Stimulated activated CD4-positive, alpha-beta T cell treated with anti-CD3 and anti-CD28 coated beads, Interleukin-4, amount 100 ng/mL, for 4 hours (primary cell): ENCODE measurements around the gene FOSL1.

Source experiments
- DNase-seq, 2 experiments: peaks; one replicate each; pipeline ENCODE4 v3.0.0-alpha.2; 2020

Gene FOSL1

DNA sequence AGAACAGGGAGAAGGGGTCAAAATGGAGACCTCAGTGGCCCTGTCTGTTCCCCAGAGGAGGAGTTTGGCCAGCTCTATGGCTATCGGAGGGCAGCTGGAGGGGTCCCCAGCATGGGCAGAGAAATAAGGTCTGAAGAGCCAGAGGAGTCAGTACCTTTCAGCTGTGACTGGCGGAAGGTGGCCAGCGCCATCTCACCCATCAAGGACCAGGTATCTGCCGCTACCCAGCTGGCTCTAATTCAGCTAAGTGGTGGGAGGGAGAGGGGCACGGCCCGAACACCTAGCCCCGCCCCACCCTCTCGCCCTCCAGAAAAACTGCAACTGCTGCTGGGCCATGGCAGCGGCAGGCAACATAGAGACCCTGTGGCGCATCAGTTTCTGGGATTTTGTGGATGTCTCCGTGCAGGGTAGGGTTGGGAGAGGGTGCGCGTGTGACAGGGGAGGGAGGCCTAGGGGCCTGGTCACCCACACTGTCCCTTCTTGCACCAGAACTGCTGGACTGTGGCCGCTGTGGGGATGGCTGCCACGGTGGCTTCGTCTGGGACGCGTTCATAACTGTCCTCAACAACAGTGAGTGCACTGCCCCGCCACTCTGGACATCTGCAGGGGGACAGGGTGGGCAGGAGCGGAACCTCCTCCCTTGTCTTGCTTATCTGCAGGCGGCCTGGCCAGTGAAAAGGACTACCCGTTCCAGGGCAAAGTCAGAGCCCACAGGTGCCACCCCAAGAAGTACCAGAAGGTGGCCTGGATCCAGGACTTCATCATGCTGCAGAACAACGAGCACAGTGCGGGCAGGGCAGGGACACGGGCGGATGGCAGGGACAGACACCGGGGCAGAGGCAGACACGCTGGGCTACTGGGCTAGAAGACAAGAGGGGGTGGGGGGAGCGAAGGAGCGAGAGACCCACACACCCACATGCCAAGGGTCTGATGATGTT is 17.8 kb downstream of the FOSL1 start:
- no peak for DNase-seq

DNA sequence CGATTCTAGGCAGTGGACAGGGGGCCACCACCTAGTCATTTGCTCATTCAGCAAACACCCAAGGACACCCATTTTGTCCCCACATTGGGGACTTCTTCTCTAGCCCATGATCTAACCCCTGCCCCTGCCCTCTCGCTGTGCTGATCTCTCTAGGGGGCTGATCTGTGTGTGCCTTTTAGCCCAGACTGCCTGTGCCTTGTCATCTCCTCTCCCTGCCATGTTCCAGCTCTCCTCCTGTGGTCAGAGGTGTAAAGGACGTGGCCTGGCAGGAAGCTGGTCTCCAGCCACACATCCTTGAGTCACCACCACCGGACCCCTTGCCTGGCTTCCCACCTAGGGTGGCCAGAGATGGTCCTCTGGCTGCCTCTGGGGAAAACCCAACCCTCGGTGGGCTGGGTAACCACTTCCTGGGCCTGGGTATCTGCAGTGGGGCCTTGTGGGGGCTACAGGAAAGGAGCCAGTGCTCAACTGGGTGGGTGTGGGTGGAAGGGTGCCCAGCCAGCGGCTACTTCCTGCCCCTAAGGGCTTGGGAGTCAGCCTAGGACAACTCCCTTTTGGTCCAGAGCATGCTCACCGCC is 19.3 kb downstream of the FOSL1 start:
- DNase-seq: no peak

DNA sequence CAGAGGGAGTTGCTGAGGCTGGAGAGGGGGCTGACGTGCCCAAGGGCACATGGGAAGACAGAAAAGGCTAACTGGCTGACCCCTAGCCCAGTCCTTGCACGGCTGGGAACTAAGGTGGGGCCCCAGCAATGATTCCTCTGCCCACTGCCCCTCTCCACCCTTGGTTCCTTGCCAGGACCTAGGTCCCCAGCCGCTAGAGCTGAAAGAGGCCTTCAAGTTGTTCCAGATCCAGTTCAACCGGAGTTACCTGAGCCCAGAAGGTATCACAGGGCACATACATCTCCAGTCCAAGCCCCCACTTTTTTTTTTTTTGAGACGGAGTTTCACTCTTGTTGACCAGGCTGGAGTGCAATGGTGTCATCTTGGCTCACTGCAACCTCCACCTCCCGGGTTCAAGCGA is 20.2 kb downstream of the FOSL1 start:
- no peak for DNase-seq

DNA sequence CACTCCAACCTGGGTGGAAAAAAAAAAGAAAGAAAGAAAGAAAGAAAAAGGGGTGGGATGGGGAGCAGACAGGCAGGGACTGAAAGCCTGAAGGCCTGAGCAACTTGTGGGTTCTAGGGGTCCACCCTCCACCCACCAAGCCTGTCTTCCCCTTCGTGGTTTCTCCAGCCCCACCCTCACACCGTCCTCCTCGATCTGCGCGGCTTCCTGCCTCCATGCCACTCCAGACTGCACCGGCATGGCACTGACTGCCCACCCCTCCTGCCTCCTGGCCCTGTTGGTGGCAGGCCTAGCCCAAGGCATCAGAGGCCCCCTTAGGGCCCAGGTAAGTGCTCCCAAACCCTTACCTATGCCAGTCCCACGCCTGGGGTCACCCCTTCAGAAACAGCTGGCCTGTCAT is 20.6 kb downstream of the FOSL1 start, which contains the start of gene CTSW:
CTSW (plus strand) TSS at position 221 of the 400 bp plus-strand sequence; CDS start at position 239, 18 bp downstream.
- DNase-seq: no peak

DNA sequence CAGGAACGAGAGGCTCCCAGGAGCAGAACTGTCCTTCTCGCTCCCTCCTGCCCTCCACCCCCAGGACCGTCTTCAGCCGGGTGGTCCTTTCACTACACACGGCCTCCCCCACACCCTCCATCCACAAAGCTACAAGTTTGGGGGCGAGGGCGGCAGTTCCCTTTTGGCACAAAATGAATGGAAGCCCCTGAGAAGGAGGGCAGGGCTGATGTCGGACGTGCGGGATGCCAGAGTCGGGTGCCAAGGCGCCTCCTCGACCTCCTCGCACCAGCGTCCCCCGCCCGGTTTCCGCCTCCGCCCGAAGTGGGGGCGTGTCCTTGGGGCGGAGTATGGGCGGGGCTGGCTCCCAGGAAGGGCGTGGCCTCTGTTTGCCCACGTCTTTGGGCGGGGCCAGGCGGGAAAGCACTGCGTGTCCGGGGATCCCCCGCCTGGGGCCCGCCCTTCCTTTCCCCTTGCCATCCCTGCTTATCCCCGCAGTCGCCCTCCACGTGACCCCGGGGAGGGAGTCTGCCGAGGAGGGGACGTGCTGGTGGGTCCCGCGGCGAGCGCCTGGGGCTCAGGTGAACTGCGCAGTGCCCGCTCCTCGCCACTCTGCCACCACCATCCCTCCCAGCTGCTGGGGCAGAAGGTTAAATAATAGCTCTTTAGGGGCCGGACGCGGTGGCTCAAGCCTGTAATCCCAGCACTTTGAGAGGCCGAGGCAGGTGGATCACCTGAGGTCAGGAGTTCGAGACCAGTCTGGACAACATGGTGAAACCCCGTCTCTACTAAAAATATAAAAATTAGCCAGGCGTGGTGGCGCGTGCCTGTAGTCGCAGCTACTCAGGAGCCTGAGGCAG is 26.7 kb downstream of the FOSL1 start:
- DNase-seq: peak; percentile 94 to 96

DNA sequence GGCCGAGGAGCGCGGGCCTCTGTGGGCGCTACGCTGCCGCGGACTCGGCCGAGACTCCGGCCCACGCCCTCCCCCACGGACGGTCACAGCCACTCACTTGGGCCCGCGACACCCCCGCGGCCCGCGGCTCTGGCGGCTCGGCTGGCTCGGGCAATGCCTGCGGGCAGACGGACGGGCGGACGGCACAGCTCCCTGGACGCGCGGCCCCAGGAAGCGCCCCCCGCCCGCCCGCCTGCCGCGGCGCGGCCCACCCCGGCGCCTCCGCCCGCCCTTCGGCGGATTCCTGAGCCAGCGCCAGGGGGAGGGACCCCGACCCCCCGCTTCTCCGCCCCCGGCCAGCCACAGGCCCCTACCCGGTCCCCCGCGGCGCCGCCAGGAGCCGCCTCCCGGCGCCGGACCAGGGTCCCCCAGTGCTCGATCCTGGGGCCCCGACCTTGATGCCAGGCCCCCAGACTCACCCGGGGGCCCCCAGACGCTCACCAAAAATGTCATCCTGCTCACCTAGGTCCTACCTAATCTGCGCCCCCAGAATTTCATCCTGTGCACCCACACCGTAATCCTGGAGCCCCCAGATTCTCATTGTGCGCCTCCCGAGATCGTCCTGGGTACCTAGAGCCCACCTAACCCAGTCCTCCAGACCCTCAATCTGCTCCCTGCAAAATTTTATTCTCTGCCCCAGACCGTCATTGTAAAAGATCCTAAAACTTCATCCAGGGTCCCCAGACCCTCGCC is 27.4 kb downstream of the FOSL1 start, which contains the start of gene EFEMP2:
EFEMP2 (minus strand) TSS at position 215 of the 732 bp plus-strand sequence. CDS start 446 bp downstream, outside the sequence.
- DNase-seq: no peak

DNA sequence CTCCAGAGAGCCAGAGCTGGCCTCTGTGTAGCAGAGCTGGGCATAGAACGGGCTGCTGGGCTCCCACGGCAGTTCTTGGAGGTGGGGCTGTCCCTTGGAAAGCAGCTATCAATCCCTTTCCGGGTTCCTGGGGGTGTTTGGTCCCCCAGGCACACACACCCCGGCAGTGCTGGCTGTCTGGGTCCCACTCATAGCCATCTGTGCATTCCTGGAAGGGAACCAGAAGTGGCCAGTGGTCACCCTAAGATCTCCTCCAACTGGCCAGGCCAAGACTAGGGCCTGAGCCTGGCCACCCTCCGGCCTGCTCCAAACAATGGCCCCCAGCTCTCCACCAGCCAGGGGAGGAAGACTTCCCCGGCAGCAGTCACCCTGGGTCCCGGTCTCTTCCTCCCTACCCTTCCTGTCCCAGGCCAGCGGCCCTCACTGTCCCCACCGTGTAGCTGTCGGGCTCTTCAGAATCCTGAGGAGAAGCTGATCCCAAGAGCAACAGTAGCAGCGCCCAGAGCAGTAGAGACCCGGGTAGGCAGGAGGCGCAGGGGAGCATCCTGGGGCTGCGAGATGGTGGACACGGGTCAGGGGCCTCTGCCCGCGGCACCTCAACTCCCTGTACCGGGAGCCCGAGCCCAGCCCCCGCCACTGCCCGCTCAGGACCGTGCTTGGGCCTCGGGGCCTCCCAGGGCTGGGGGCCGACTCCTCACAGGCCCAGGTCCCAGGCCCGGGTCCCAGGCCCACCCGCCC is 28.2 kb downstream of the FOSL1 start:
- DNase-seq: no peak

DNA sequence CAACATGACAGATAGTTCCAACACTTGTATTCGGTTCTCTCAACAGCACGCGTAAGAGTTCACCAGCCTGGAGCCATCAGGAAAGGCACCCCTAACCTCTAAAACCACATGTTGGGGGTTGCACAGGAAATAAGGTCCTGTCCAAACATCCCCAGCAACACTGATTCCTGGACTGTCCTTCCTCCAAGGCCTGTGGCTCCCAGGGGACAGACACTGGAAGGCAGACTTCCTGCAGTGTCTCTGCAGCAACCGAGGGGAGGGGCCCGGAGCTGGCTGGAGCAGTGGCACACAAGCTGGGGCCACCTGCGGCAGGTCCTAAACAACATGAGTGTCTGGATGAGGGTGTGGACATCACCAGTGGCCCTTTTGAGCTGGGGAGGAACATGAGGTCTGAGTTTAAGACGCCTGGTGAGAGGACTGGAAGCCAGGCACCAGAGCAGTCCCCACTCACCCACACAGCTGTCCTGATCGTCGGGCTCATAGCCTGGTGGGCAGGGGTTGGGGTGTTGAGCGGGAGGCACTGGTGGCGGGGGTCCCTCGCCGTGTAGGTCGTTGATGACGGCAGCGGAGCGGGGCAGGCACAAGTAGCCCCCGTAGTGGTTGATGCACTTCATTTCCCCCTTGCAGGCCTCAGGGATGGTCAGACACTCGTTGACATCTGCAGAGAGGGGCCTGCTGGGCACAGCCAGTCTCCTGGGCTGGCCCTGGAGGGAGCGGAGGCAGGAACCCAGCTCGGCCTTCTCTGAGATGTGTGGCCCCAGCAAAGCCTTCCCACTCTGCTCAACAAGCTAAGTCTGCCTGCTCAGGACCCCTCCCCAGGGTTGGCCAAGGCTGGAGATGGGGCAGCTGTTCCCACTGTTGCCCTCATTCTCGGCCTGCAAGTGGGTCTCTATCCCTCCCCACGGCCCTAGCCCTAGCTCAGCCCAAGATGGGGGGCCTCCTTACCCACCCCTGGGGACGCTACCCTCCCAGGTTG is 29.2 kb downstream of the FOSL1 start:
- DNase-seq: no peak

DNA sequence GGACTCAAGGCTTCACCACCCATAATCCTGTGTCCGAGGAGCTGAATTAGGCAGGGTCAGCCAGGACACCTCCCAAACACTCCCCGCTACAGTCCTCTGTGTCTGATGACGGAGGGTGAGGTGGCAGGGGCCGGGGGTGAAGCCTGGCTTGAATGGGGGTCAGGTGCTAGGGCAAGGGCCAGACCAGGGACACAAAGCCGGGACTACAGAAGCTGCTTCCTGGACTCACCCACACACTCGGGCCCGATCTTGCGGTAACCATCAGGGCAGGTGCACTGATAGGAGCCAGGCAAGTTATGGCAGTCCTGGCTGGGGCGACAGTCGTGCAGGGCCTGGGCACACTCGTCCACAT is 29.9 kb downstream of the FOSL1 start:
- no peak for DNase-seq

DNA sequence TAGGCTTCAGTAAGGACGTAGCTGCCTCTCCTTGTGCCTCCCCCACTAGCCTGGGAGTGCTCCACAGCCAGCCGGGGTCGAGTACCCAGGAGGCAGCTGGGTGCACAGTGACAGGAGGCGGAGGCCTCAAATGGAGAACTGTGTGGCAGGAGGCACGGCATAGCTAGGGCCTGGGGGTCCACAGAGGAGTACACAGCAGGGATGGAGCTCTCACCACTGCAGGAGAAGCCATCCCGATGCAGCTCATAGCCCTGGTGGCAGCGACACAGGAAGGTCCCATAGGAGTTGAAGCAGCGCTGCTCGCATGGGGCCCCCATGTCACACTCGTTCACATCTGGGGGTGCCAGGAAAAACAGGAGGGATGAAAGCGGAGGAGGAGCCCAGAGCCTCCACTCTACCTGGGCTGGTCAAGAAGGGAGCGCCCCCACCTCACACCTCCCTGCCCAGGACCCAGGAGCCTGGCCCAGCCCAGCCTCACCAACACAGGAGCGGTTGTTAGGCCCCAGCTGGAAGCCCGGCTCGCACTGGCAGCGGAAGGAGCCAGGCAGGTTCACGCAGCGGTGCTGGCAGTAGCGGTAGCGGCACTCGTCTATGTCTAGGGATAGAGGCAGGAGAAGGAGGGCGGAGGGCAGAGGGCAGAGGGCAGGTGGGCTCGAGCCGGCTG is 30.4 kb downstream of the FOSL1 start:
- no peak for DNase-seq

DNA sequence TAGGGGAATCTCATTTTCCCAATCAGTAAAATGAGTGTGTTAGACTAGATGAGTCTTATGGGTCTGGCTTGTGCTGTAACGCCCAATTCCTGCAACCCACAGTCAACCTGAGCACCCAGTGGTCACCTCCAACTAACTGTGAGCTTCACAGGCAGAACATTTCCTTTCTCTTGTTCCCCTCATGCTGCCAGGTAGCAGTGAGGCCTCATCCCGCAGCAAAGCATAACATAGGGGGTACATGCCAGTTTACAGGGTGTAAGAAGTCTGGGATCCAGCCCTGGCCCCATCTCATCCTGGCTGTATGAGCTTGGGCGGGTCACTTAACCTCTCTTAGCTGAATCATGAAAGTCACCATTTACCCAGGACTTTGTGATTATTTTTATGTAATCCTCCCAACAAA is 31.3 kb downstream of the FOSL1 start:
- DNase-seq: no peak

DNA sequence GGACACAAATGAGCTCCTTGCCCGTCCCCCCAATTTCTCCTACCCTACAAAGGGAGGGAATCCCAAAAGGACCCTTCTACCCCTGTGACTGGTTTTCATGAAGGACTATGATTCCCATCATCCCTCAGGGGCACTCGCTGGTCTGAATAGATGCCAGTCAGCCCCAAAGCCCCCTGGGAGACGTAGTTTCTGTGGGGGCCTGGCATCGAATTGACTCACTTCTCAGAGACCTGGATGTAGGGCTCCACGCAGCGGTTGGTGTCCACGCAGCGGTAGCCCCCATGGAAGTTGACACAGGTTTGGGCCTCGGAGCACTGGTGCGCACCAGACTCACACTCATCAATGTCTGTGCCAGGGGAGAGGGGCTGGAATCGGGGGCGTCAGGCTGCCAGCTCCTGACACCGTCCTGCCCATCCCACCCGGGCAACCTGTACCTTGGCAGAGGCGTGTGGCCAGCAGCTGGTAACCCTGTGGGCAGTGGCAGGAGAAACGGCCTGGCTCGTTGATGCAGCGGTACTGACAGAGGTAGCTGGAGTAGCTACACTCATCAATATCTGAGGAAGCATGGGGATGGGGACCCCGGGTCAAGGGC is 32.0 kb downstream of the FOSL1 start:
- DNase-seq: no peak

DNA sequence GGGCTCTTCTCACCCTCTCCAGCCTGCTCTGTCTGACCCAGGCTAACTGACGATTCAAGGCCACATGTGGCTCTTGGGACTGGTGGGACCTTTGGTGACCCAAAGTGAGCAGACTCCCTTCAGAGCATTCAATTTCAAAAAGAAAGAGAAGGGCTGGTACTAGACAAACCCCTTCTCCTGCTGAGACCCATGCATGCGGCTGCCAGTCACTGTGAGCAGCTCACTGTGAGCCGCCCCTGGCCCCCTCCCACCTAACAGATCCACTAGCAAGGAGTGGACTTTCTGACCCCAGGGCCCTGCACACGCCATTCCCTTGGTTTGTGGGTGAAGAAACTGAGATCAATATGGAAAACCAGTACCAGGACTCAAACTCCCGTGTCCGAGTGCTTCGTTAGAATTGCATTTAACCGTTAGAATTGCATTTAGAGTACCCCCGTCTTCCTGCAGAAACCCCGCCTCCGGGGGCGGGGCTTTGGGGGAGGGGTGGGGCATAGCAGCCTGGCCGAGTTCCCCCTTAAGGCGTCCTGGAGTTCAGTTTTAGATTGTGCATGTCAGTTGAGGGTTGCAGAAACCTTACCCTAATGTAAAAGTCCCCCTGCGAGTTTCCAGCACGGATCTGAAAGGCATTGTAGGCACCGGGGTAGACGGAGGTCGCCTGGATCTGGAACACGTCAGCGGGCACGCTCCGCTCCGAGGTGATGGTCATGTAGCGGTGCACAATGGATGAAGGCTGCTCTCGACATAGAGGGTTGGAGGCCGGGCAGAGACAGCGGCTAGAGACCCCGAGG is 32.7 kb downstream of the FOSL1 start:
- DNase-seq: no peak

DNA sequence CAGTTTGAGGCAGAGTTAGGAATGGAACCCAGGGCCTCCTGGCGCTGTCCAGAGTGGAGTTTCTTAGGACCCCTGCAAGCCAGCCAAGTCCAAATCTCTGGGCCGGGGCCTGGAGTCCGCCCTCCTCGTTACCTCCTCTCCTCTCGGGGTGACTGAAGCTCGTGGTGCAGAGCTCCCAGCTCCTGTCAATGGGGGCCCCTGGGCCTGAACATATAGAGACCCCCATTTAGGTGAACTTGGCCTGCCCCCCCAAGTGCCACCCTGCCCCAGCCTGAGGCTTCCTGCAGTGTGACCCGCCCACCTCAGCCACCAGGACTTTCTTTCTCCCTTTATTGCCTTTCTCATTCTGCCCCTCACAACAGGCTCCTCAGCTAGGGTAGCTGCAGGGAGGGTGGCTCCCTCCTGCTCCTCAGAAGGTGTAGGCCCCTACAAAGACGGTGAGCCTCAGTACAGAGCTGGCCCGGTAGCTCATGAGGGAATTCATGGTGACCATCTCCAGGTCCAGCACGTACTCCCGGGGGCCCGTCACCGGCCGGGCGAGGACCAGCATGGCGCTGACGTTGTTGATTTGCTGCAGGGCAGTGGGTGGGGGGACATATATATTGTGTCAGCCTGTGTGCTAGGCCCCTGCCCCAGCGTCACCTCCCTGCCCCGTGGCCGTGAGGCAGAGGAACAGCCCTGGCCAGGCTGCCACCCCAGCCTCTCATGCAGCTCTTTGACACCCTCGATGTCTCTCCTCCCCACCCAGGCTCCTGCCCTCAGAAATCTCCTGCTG is 33.5 kb downstream of the FOSL1 start:
- no peak for DNase-seq

DNA sequence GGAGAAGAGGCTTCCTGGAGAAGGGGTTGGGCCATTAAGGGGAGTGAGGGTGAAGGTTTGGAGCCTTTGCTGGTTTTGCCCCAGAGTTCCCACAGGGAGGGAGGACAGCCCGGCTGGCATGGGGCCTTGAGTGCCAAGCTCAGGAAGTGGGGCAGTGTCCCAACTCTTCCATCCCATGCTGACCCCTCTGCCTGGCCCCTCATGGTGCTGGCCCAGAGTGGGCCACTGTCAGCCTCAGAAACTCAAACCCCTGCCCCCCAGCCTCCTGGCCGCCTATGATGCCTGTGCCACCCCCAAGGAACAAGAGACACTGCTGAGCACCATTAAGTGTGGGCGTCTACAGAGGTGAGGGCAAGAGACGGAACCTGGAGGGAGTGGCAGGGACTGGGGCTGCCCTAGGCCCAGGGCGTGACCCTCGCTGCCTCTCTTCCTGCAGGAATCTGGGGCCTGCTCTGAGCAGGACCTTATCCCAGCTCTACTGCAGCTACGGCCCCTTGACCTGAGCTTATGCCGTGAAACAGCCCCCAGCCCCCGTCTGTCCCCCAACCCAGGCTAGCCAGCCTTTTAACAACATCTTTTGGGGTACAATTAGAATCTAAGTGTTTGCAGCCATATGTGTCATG is 34.5 kb downstream of the FOSL1 start:
- DNase-seq: no peak

DNA sequence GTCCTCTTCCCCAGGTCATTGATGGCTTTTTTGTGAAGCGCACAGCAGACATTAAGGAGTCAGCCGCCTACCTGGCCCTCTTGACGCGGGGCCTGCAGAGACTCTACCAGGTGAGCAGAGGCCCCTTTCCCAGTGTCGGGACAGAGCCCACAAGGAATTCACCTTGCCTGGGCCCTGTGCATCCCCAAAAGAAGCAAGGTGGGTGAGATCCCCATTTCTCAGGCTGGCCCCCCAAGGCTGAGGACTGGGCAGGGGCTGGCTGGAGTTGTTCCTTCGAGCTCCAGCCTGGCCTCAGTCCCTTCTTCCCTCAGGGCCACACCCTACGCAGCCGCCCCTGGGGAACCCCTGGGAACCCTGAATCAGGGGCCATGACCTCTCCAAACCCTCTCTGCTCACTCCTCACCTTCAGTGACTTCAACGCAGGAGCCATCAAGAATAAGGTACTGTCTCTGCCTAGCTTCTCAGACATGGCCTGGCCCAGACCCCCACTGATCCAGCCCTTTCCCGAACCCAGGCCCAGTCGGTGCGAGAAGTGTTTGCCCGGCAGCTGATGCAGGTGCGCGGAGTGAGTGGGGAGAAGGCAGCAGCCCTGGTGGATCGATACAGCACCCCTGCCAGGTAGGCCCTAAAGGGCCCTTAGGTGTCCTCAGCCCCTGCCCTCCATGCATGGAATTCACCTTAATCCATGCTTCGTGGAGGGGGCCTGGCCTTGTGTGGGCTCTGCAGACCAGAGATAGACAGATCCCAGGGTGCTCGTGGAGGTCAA is 35.3 kb downstream of the FOSL1 start:
- no peak for DNase-seq
